Cardiac muscle cell (in vitro differentiated cells and primary cell): ENCODE measurements around the gene PKNOX2. TPM values are rescaled to one million over a fixed set of nuclear protein-coding genes. Genes with fewer than 3 reads are reported as not detected.

ENCODE experiments used
- DNase-seq, 2 donors: peaks; one replicate each; pipeline versions ENCODE4 v3.0.0 to v3.0.0-alpha.2; 2010 to 2017; ENCODE audit warnings: low read depth in 1 of 2, low spot score in 1 of 2
- H3K27ac ChIP-seq: fragments of 200-600 bp; sonication (generic); 2 replicates; pipeline ENCODE4 v1.5.1; 2016
- H3K27me3 ChIP-seq: fragments of 200-600 bp; sonication (generic); 2 replicates; pipeline ENCODE4 v1.6.0; 2016; ENCODE audit warnings: control low read depth
- H3K36me3 ChIP-seq: fragments of 200-600 bp; sonication (generic); 2 replicates; pipeline ENCODE4 v1.5.1; 2016; ENCODE audit warnings: control low read depth
- H3K4me1 ChIP-seq: fragments of 200-600 bp; sonication (generic); 2 replicates; pipeline ENCODE4 v1.8.1; 2017; ENCODE audit warnings: low read depth, mild to moderate bottlenecking, mixed run types
- H3K4me3 ChIP-seq: fragments of 200-600 bp; sonication (generic); 2 replicates; pipeline ENCODE4 v1.5.1; 2016; ENCODE audit warnings: mild to moderate bottlenecking
- H3K9me3 ChIP-seq: fragments of 200-600 bp; sonication (generic); 2 replicates; pipeline ENCODE4 v1.5.1; 2017; ENCODE audit warnings: low read depth, mild to moderate bottlenecking, control low read depth
- CTCF ChIP-seq: IDR thresholded peaks from 2 replicates; pipeline ENCODE4 v1.5.1; 2012; ENCODE audit warnings: low read depth, mild to moderate bottlenecking, low read length
- polyA plus RNA-seq: library from polyadenylated mRNA; unstranded; fragments of >200 nt; fragmentation: Nextera tagmentation; extraction: Ambion mirVana; gene quantifications from 2 replicates; pipeline ENCODE4 v1.2.1, GENCODE V29; 2016
- total RNA-seq: library from RNA; depleted of rRNA; stranded (reverse); fragments of >200 nt; gene quantifications from 2 replicates; pipeline ENCODE4 v1.2.3, GENCODE V29; 2016

PKNOX2 gene
- total and polyA plus RNA-seq, 2 experiments from 2014 or later: 2.1 to 6.1 TPM

- H3K27ac ChIP-seq: no peak overlapping the region
- H3K4me1 ChIP-seq: peaks cover 9% of the 10 kb centered on the region
- H3K27me3 ChIP-seq: no peaks in the 10 kb centered on the region
- H3K4me3 ChIP-seq: no peak overlapping the region
- H3K36me3 ChIP-seq: no peaks in the 10 kb centered on the region
- no peaks in the 10 kb centered on the region for H3K9me3 ChIP-seq
- no peak for DNase-seq
- TF ChIP-seq CTCF: no peak
Measured at GRCh38 chr11:125460275-125460674, 295.7 kb downstream of the PKNOX2 start.

DNA sequence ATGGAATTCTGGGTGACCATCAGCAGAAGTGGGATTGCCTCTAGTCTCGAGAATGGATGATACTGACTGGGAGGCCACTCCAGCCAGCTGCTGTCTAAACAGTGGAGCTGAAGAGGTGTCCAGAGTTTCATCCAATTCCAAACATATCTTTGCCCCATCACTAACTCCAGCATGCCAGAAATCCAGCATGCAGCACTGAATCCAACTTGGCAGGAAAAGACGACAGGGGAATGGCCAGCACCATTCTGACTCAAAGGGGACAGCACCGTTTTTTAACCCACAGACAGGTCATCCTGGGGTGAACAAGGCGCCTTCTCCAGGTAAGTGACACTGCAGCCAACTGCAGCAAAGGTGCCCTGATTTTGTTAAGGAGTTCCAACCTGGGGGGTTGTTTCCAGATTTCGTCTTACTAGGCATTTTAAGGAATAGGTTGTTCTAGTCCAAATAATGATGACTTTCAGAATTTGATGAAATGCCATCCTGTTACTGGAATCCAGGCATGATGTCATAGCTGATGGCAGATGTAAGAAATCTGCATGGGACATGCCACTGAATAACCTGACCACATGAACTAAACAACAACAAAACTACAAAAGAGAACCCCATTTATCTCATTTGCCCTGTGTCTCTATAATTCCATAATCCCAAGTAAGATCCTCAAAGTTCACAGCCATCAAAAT, 299.2 kb downstream of the PKNOX2 start:
- Histone ChIP-seq H3K9me3 (no peaks in the 10 kb centered on the region), H3K27me3 (no peaks in the 10 kb centered on the region), H3K27ac (no peak overlapping the region), H3K4me3 (no peak overlapping the region), H3K36me3 (no peaks in the 10 kb centered on the region), H3K4me1 (no peaks in the 10 kb centered on the region)
- TF ChIP-seq CTCF: no peak
- no peak for DNase-seq

GRCh38 chr11:125464270-125464662, 299.7 kb downstream of the PKNOX2 start:
- Histone ChIP-seq H3K36me3 (no peaks in the 10 kb centered on the region), H3K27me3 (no peaks in the 10 kb centered on the region), H3K27ac (no peak overlapping the region), H3K4me3 (no peak overlapping the region), H3K9me3 (no peaks in the 10 kb centered on the region), H3K4me1 (no peaks in the 10 kb centered on the region)
- DNase-seq: peak in 1 of 2 donors; percentile 43
- no peak for TF ChIP-seq CTCF

GRCh38 chr11:125464666-125465065, 300.1 kb downstream of the PKNOX2 start:
- H3K4me3 ChIP-seq: no peak overlapping the region
- TF ChIP-seq CTCF: no peak
- H3K27ac ChIP-seq: no peak overlapping the region
- H3K9me3 ChIP-seq: no peaks in the 10 kb centered on the region
- no peaks in the 10 kb centered on the region for H3K27me3 ChIP-seq
- H3K4me1 ChIP-seq: no peaks in the 10 kb centered on the region
- no peaks in the 10 kb centered on the region for H3K36me3 ChIP-seq
- DNase-seq: no peak

DNA sequence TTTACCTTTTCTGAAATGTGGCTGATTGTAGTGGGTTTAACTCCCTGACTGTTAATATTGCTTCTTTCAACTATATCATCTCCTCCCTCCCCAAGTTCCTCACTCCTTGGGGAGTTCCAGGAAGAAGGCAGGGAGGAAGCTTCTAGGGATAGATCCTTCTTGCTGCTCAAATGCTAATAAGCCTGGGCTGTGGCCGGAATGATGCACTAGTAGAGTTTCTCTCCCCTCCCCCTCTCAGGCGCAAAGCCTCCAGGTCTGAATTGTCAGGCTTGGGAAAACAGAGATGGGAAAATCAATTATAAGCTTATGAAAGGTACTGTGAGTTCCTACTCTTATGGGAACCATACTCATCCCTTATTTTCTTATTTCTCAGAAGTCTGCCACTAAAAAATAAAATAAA, 300.7 kb downstream of the PKNOX2 start:
- no peak overlapping the region for H3K27ac ChIP-seq
- H3K36me3 ChIP-seq: no peaks in the 10 kb centered on the region
- no peak for DNase-seq
- H3K4me1 ChIP-seq: no peaks in the 10 kb centered on the region
- no peak overlapping the region for H3K4me3 ChIP-seq
- H3K27me3 ChIP-seq: no peaks in the 10 kb centered on the region
- H3K9me3 ChIP-seq: no peaks in the 10 kb centered on the region
- no peak for TF ChIP-seq CTCF
